Mesendoderm (in vitro differentiated cells): Measurements from ENCODE around the gene SLC24A4.

ENCODE experiments used
- DNase-seq: peaks from one replicate; pipeline ENCODE4 v3.0.0; 2013
- H2AK5ac ChIP-seq: 2 replicates; pipeline ENCODE4 v1.6.1; 2013; ENCODE audit warnings: low read length, inconsistent platforms
- H2BK120ac ChIP-seq: 2 replicates; pipeline ENCODE4 v1.6.1; 2013; ENCODE audit warnings: low read depth, mild to moderate bottlenecking, low read length, moderate library complexity, mixed read lengths
- H2BK15ac ChIP-seq: replicated peaks from 2 replicates; pipeline ENCODE4 v1.6.1; 2013; ENCODE audit warnings: low read depth, mild to moderate bottlenecking, moderate library complexity
- H2BK5ac ChIP-seq: 2 replicates; pipeline ENCODE4 v1.6.1; 2013; ENCODE audit warnings: low read length, inconsistent platforms
- H3K18ac ChIP-seq: 2 replicates; pipeline ENCODE4 v1.6.1; 2013; ENCODE audit warnings: mild to moderate bottlenecking, low read length, mixed read lengths
- H3K23ac ChIP-seq: one replicate; pipeline ENCODE4 v1.6.1; 2013; ENCODE audit warnings: low read length
- H3K27ac ChIP-seq: 2 replicates; pipeline ENCODE4 v1.5.1; 2013; ENCODE audit warnings: low read depth, mild to moderate bottlenecking, inconsistent platforms, low read length, moderate library complexity
- H3K27me3 ChIP-seq: 2 replicates; pipeline ENCODE4 v1.6.1; 2013; ENCODE audit warnings: low read length, control low read depth, mild to moderate bottlenecking, inconsistent platforms; ENCODE audit not compliant: insufficient read depth, poor library complexity
- H3K36me3 ChIP-seq: 2 replicates; pipeline ENCODE4 v1.6.1; 2013; ENCODE audit warnings: low read length, inconsistent platforms; ENCODE audit not compliant: control insufficient read depth, insufficient read depth
- H3K4ac ChIP-seq: one replicate; pipeline ENCODE4 v1.6.1; 2013; ENCODE audit warnings: low read depth, mild to moderate bottlenecking, low read length, moderate library complexity
- H3K4me1 ChIP-seq: 2 replicates; pipeline ENCODE4 v1.6.1; 2013; ENCODE audit warnings: low read depth, low read length, inconsistent platforms; ENCODE audit not compliant: control insufficient read depth
- H3K4me2 ChIP-seq: 2 replicates; pipeline ENCODE4 v1.6.1; 2013; ENCODE audit warnings: low read length
- H3K4me3 ChIP-seq: 2 replicates; pipeline ENCODE4 v1.5.1; 2013; ENCODE audit warnings: mild to moderate bottlenecking, low read length
- H3K56ac ChIP-seq: one replicate; pipeline ENCODE4 v1.6.1; 2013; ENCODE audit warnings: low read length
- H3K79me1 ChIP-seq: 2 replicates; pipeline ENCODE4 v1.6.1; 2013; ENCODE audit warnings: low read length, inconsistent platforms
- H3K79me2 ChIP-seq: 2 replicates; pipeline ENCODE4 v1.6.1; 2013; ENCODE audit warnings: mild to moderate bottlenecking, low read length; ENCODE audit not compliant: control insufficient read depth, insufficient read depth
- H3K9ac ChIP-seq: 2 replicates; pipeline ENCODE4 v1.6.1; 2013; ENCODE audit warnings: low read length, inconsistent platforms
- H4K5ac ChIP-seq: one replicate; pipeline ENCODE4 v1.6.1; 2013; ENCODE audit warnings: low read length
- H4K8ac ChIP-seq: one replicate; pipeline ENCODE4 v1.6.1; 2013; ENCODE audit warnings: low read depth, mild to moderate bottlenecking, control low read depth, low read length, moderate library complexity
- WGBS: extraction: QIAGEN DNeasy Blood & Tissue Kit; methylation state at CpG from one replicate; pipeline ENCODE4 v1.1.7; 2013; ENCODE audit warnings: low lambda C conversion rate, missing lambda C conversion rate; ENCODE audit not compliant: insufficient coverage; ENCODE audit errors: extremely low coverage; 5-methylcytosine and 5-hydroxymethylcytosine counted together

Gene SLC24A4

DNA sequence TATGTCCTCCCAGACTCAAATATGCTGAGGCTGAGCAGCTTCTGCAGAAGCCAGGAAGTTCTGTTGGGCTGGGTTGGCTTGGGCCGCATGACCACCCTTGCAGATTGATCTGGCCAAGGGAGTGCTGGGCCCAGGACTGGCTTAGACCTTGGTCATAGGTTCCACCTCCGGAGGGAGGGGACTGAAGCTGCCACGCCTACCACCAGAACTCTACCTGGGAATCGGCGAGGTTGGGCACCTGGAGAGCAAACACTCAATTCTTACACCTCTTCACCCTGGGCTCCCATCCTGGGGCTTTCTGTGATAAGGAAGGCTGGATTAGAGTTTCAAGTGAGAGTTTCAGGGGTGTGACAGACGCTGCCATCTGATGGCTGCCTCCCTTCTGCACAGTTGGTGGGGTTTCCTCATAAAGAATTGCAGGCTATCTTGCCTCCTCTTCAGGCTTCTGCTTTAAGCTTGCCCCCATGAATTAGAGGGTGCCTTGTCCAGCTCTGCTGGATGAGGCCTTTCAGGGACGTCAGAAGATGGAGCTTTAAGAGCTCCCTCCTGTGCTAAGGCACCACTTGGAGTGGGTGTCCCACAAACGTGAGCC lies 5.8 kb downstream of the SLC24A4 start:
- no peak overlapping the region for H3K4me3 ChIP-seq
- no peak overlapping the region for H2AK5ac ChIP-seq
- H3K18ac ChIP-seq: no peak overlapping the region
- no peak overlapping the region for H2BK120ac ChIP-seq
- no peaks in the 10 kb centered on the region for H3K36me3 ChIP-seq
- H3K23ac ChIP-seq: no peak overlapping the region
- H4K8ac ChIP-seq: no peak overlapping the region
- H3K9ac ChIP-seq: no peak overlapping the region
- no peaks in the 10 kb centered on the region for H3K79me1 ChIP-seq
- no peaks in the 10 kb centered on the region for H3K79me2 ChIP-seq
- H3K56ac ChIP-seq: no peak overlapping the region
- H2BK5ac ChIP-seq: no peak overlapping the region
- peaks cover 17% of the 10 kb centered on the region for H3K27me3 ChIP-seq
- no peak for DNase-seq
- H4K5ac ChIP-seq: no peak overlapping the region
- no peak overlapping the region for H3K27ac ChIP-seq
- H3K4me1 ChIP-seq: no peaks in the 10 kb centered on the region
- H3K4me2 ChIP-seq: no peak overlapping the region
- no CpG with 5 or more reads among the region's 8 CpGs for WGBS
- no peak overlapping the region for H2BK15ac ChIP-seq
- no peak overlapping the region for H3K4ac ChIP-seq

DNA sequence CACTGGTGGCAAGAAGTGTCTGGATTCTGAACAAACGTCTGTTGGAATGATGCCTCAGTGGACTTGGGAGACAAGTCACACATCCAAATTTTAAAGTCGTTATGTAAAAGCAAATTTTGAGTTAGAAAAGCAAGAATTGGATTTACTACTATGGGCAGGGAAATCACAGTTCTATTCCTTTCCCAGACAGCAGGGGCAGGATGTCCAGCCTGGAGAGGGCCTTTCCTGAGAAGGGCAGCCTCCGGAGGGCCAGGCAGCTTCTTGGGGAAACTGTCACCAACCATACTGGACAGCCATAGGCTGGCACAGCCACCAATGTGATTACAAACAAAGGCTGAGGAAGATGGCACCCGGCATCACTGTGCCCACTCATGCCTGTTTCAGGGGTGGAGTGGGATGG lies 11.1 kb downstream of the SLC24A4 start:
- H2BK120ac ChIP-seq: no peak overlapping the region
- no peak overlapping the region for H2BK5ac ChIP-seq
- DNase-seq: no peak
- H3K56ac ChIP-seq: no peak overlapping the region
- H3K4me1 ChIP-seq: no peaks in the 10 kb centered on the region
- no peak overlapping the region for H3K9ac ChIP-seq
- H3K36me3 ChIP-seq: no peaks in the 10 kb centered on the region
- H3K4me2 ChIP-seq: no peak overlapping the region
- H3K27me3 ChIP-seq: no peaks in the 10 kb centered on the region
- no peak overlapping the region for H3K27ac ChIP-seq
- H2BK15ac ChIP-seq: no peak overlapping the region
- H4K5ac ChIP-seq: no peak overlapping the region
- WGBS: no CpG with 5 or more reads among the region's 4 CpGs
- H3K18ac ChIP-seq: no peak overlapping the region
- no peak overlapping the region for H3K23ac ChIP-seq
- H4K8ac ChIP-seq: no peak overlapping the region
- no peak overlapping the region for H2AK5ac ChIP-seq
- H3K79me2 ChIP-seq: no peaks in the 10 kb centered on the region
- no peaks in the 10 kb centered on the region for H3K79me1 ChIP-seq
- no peak overlapping the region for H3K4me3 ChIP-seq
- no peak overlapping the region for H3K4ac ChIP-seq

DNA sequence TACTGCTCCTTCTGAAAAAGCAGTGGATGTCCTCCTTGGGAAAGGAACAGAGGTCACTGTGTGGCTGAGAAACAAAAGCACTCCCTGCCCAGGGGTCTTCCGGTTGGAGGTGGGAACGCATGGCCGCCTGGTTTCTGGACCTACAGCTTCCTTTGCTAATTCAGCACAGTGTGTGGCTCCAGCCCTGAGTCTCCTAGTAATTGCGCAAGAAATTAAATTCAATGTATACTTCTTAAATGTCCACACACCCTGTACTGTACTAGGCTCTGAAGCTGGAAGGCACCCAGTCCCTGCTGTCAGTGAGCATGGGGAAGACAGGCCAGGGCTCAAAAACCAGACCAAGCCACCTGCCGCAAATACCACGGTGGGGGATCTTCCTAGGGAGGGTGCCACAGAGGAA lies 13.4 kb downstream of the SLC24A4 start:
- Histone ChIP-seq H3K79me2 (no peaks in the 10 kb centered on the region), H3K4ac (no peak overlapping the region), H2BK5ac (no peak overlapping the region), H3K4me1 (no peaks in the 10 kb centered on the region), H3K4me3 (no peak overlapping the region), H4K5ac (no peak overlapping the region), H4K8ac (no peak overlapping the region), H3K23ac (no peak overlapping the region), H3K4me2 (no peak overlapping the region), H2BK15ac (no peak overlapping the region), H3K9ac (no peak overlapping the region), H3K27ac (no peak overlapping the region), H3K56ac (no peak overlapping the region), H3K27me3 (no peaks in the 10 kb centered on the region), H3K79me1 (no peaks in the 10 kb centered on the region), H3K36me3 (no peaks in the 10 kb centered on the region), H3K18ac (no peak overlapping the region), H2BK120ac (no peak overlapping the region), H2AK5ac (no peak overlapping the region)
- DNase-seq: no peak
- WGBS: no CpG with 5 or more reads among the region's 6 CpGs

DNA sequence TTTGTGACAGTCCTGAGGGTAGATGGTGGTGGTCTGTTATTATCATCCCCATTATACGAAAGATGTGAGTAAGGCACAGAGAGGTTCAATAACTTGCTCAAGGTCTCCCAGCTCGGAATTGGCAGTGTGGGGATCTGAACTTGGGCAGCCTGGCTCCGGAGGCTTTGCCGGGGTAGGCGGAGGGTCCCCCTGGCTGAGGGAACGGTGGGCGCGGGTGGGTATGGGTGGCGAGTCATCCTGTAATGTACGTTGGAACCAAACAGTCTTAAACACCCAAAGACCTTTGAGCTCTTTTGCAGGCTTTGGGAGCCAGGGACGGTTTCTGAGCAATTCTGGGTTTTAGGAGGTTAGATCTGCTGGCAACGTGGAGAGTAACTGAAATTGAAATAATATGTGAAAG lies 16.5 kb downstream of the SLC24A4 start:
- Histone ChIP-seq H3K9ac (no peak overlapping the region), H4K8ac (no peak overlapping the region), H2BK5ac (no peak overlapping the region), H3K27me3 (no peaks in the 10 kb centered on the region), H3K79me1 (no peaks in the 10 kb centered on the region), H2BK120ac (no peak overlapping the region), H3K4me2 (no peak overlapping the region), H2BK15ac (no peak overlapping the region), H3K27ac (no peak overlapping the region), H3K18ac (no peak overlapping the region), H3K23ac (no peak overlapping the region), H3K4me3 (no peak overlapping the region), H3K4ac (no peak overlapping the region), H3K4me1 (no peaks in the 10 kb centered on the region), H3K79me2 (no peaks in the 10 kb centered on the region), H2AK5ac (no peak overlapping the region), H3K56ac (no peak overlapping the region), H4K5ac (no peak overlapping the region), H3K36me3 (no peaks in the 10 kb centered on the region)
- DNase-seq: no peak
- no CpG with 5 or more reads among the region's 12 CpGs for WGBS

DNA sequence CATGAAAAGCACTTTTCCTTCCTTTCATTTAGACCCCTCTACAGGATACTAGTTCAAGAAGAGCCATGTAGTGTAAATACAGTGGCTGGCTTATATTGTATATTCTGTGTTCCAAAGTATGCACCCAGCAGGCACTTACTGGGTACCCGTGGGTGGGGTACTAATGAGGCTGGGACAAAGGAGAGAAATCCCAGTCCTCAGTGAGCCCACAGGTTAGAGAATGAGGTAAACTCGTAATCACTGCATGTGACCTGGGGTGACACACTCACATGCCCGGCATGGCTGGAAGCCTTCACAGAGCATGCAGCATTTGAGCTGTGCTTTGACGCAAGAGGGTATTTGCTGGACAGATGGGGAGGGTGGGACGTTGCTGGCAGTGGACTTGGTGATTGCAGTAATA lies 17.1 kb downstream of the SLC24A4 start:
- no peak overlapping the region for H3K23ac ChIP-seq
- no peaks in the 10 kb centered on the region for H3K79me2 ChIP-seq
- H3K56ac ChIP-seq: no peak overlapping the region
- no peak overlapping the region for H3K4me3 ChIP-seq
- no peak overlapping the region for H3K18ac ChIP-seq
- no peak for DNase-seq
- no peaks in the 10 kb centered on the region for H3K36me3 ChIP-seq
- H3K27me3 ChIP-seq: no peaks in the 10 kb centered on the region
- H3K4me2 ChIP-seq: no peak overlapping the region
- WGBS: no CpG with 5 or more reads among the region's 5 CpGs
- H2AK5ac ChIP-seq: no peak overlapping the region
- no peak overlapping the region for H4K5ac ChIP-seq
- H3K79me1 ChIP-seq: no peaks in the 10 kb centered on the region
- no peak overlapping the region for H2BK15ac ChIP-seq
- no peak overlapping the region for H2BK5ac ChIP-seq
- no peak overlapping the region for H3K9ac ChIP-seq
- H4K8ac ChIP-seq: no peak overlapping the region
- H3K4ac ChIP-seq: no peak overlapping the region
- no peak overlapping the region for H2BK120ac ChIP-seq
- H3K27ac ChIP-seq: no peak overlapping the region
- H3K4me1 ChIP-seq: no peaks in the 10 kb centered on the region

DNA sequence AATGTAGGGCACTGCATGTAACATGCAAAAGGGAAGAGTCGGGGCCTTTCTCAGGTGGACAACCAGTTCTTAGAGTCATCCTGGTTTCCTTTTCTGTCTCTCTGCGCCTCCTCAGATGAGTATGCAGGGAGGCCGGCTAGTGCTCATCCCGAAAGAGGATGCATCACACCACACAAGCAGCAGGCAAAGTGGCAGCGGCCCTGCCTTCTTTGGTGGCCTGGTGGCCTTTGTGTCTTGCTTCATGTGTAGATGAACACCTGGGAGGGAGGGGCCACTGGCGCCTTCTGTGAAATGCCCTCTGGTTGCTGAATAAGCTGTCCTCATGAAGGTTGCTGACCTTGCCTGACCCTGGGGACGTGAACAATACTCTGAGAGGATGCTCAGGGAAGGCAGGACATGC lies 18.0 kb downstream of the SLC24A4 start:
- no peak for DNase-seq
- H2AK5ac ChIP-seq: no peak overlapping the region
- H3K4me3 ChIP-seq: no peak overlapping the region
- no peak overlapping the region for H3K18ac ChIP-seq
- H4K5ac ChIP-seq: no peak overlapping the region
- H3K4ac ChIP-seq: no peak overlapping the region
- no CpG with 5 or more reads among the region's 7 CpGs for WGBS
- no peak overlapping the region for H3K9ac ChIP-seq
- no peak overlapping the region for H2BK15ac ChIP-seq
- H3K27ac ChIP-seq: no peak overlapping the region
- no peak overlapping the region for H2BK5ac ChIP-seq
- H3K4me1 ChIP-seq: no peaks in the 10 kb centered on the region
- H3K23ac ChIP-seq: no peak overlapping the region
- H3K36me3 ChIP-seq: no peaks in the 10 kb centered on the region
- H3K4me2 ChIP-seq: no peak overlapping the region
- no peak overlapping the region for H3K56ac ChIP-seq
- no peaks in the 10 kb centered on the region for H3K79me1 ChIP-seq
- no peaks in the 10 kb centered on the region for H3K79me2 ChIP-seq
- H2BK120ac ChIP-seq: no peak overlapping the region
- H4K8ac ChIP-seq: no peak overlapping the region
- H3K27me3 ChIP-seq: no peaks in the 10 kb centered on the region
